ENCODE data around the gene CAPN1. TPM values are rescaled to one million over a fixed set of nuclear protein-coding genes. Genes with fewer than 3 reads are reported as not detected.
"Not testable (repeated sequence)": the region's sequence is repeated elsewhere in the genome, so short reads cannot be mapped to it uniquely, and the experiment has no call there.

CAPN1 gene
- total RNA-seq, 2 experiments from 2014 or later: 137 to 174 TPM

- no peaks in the 10 kb centered on the region for H3K9me3 Mint-ChIP-seq (ENCODE audit: low read depth)
- no peak for ATAC-seq
Observed at GRCh38 chr11:65219930-65220213, 38.1 kb downstream of the CAPN1 start.

GRCh38 chr11:65221026-65221425, 39.3 kb downstream of the CAPN1 start:
- H3K4me3 Mint-ChIP-seq: no peak overlapping the region
- CTCF ChIA-PET: interaction anchor here (2.5 kb wide), 1 partner anchor 94 kb away, joined by 6 read pairs; the partner anchor contains the start of gene CDC42EP2
- no peak for DNase-seq
- peaks cover 32% of the 10 kb centered on the region for H3K4me1 Mint-ChIP-seq
- H3K36me3 Mint-ChIP-seq: no peaks in the 10 kb centered on the region
- H3K9me3 Mint-ChIP-seq (ENCODE audit: low read depth): no peaks in the 10 kb centered on the region
- ATAC-seq: no peak
- peaks cover 6% of the 10 kb centered on the region for H3K27me3 Mint-ChIP-seq
- H3K27ac Mint-ChIP-seq: no peak overlapping the region

More at GRCh38 chr11:65219930-65220213, 38.1 kb downstream of the CAPN1 start:
- peaks cover 31% of the 10 kb centered on the region for H3K4me1 Mint-ChIP-seq
- no peak overlapping the region for H3K4me3 Mint-ChIP-seq
- CTCF ChIA-PET: interaction anchor here (2.5 kb wide), 1 partner anchor 110 kb away, joined by 9 read pairs; no protein-coding TSS in a partner anchor
- H3K27me3 Mint-ChIP-seq: no peaks in the 10 kb centered on the region
- DNase-seq: no peak
- H3K36me3 Mint-ChIP-seq: no peaks in the 10 kb centered on the region
- H3K27ac Mint-ChIP-seq: no peak overlapping the region

- CTCF ChIA-PET: interaction anchor here (1.6 to 8.0 kb wide), 4 partner anchors 19 to 108 kb away, joined by 4 to 69 read pairs (median 6); partner anchors contain the start of genes CDC42EP2, DPF2 and POLA2
- Mint-ChIP-seq H3K36me3 (peaks cover 1% of the 10 kb centered on the region), H3K27ac (no peak overlapping the region), H3K4me1 (peaks cover 33% of the 10 kb centered on the region), H3K9me3 (ENCODE audit: low read depth) (no peaks in the 10 kb centered on the region), H3K4me3 (no peak overlapping the region), H3K27me3 (peaks cover 17% of the 10 kb centered on the region)
- DNase-seq: no peak
- ATAC-seq: no peak
Observed at GRCh38 chr11:65223011-65223410, 41.3 kb downstream of the CAPN1 start.

- no peaks in the 10 kb centered on the region for H3K9me3 Mint-ChIP-seq (ENCODE audit: low read depth)
- ATAC-seq: no peak
- peaks cover 24% of the 10 kb centered on the region for H3K4me1 Mint-ChIP-seq
- H3K36me3 Mint-ChIP-seq: peaks cover 1% of the 10 kb centered on the region
- CTCF ChIA-PET: interaction anchor here (0.6 to 8.0 kb wide), 24 partner anchors 9 to 204 kb away, joined by 3 to 77 read pairs (median 4); partner anchors contain the start of genes CDC42EP2, DPF2, POLA2 and ZNHIT2
- H3K27me3 Mint-ChIP-seq: peaks cover 17% of the 10 kb centered on the region
- no peak for DNase-seq
- H3K4me3 Mint-ChIP-seq: no peak overlapping the region
- H3K27ac Mint-ChIP-seq: no peak overlapping the region
Observed at GRCh38 chr11:65224930-65225278, 43.2 kb downstream of the CAPN1 start.

- Mint-ChIP-seq H3K27ac (no peak overlapping the region), H3K36me3 (peaks cover 1% of the 10 kb centered on the region)
- peak; percentile 90 for ATAC-seq
Observed at GRCh38 chr11:65225279-65226102, 43.8 kb downstream of the CAPN1 start.

GRCh38 chr11:65226103-65226442, 44.3 kb downstream of the CAPN1 start:
- DNase-seq: no peak
- ATAC-seq: no peak
- CTCF ChIA-PET: interaction anchor here (0.8 to 8.0 kb wide), 23 partner anchors 8 to 205 kb away, joined by 3 to 77 read pairs (median 4); partner anchors contain the start of genes CDC42EP2, DPF2, POLA2 and ZNHIT2
- Mint-ChIP-seq H3K9me3 (ENCODE audit: low read depth) (no peaks in the 10 kb centered on the region), H3K27me3 (peaks cover 17% of the 10 kb centered on the region), H3K36me3 (peaks cover 1% of the 10 kb centered on the region), H3K4me3 (peak overlapping the region; percentile 70), H3K27ac (no peak overlapping the region), H3K4me1 (peaks cover 17% of the 10 kb centered on the region)

More at GRCh38 chr11:65225279-65226102, 43.8 kb downstream of the CAPN1 start:
- H3K27me3 Mint-ChIP-seq: peaks cover 17% of the 10 kb centered on the region
- DNase-seq: peak; percentile 72
- H3K9me3 Mint-ChIP-seq (ENCODE audit: low read depth): no peaks in the 10 kb centered on the region
- CTCF ChIA-PET: interaction anchor here (0.6 to 8.0 kb wide), 27 partner anchors 8 to 204 kb away, joined by 3 to 77 read pairs (median 3); partner anchors contain the start of genes CDC42EP2, DPF2, POLA2 and ZNHIT2
- peaks cover 19% of the 10 kb centered on the region for H3K4me1 Mint-ChIP-seq
- peak overlapping the region; percentile 70 for H3K4me3 Mint-ChIP-seq

GRCh38 chr11:65227879-65228278, 46.2 kb downstream of the CAPN1 start:
- Mint-ChIP-seq H3K4me3 (no peak overlapping the region), H3K27ac (no peak overlapping the region), H3K27me3 (peaks cover 17% of the 10 kb centered on the region), H3K9me3 (ENCODE audit: low read depth) (no peaks in the 10 kb centered on the region), H3K36me3 (peaks cover 1% of the 10 kb centered on the region), H3K4me1 (peaks cover 12% of the 10 kb centered on the region)
- CTCF ChIA-PET: interaction anchor here (1.1 to 8.0 kb wide), 5 partner anchors 22 to 103 kb away, joined by 3 to 77 read pairs (median 46); partner anchors contain the start of genes CDC42EP2 and DPF2
- ATAC-seq (no peak), DNase-seq (no peak)

- H3K27me3 Mint-ChIP-seq: no peaks in the 10 kb centered on the region
- no peaks in the 10 kb centered on the region for H3K36me3 Mint-ChIP-seq
- CTCF ChIA-PET: no interaction called here
- H3K9me3 Mint-ChIP-seq (ENCODE audit: low read depth): no peaks in the 10 kb centered on the region
- H3K27ac Mint-ChIP-seq: no peak overlapping the region
- H3K4me3 Mint-ChIP-seq: no peak overlapping the region
- ATAC-seq (no peak), DNase-seq (no peak)
- H3K4me1 Mint-ChIP-seq: no peaks in the 10 kb centered on the region
Observed at GRCh38 chr11:65236194-65237059, 54.7 kb downstream of the CAPN1 start.

GRCh38 chr11:65238302-65238701, 56.6 kb downstream of the CAPN1 start:
- CTCF ChIA-PET; H3K4me1 Mint-ChIP-seq; H3K27me3 Mint-ChIP-seq; DNase-seq; H3K4me3 Mint-ChIP-seq; H3K36me3 Mint-ChIP-seq; H3K9me3 Mint-ChIP-seq (ENCODE audit: low read depth); H3K27ac Mint-ChIP-seq: not testable (repeated sequence)
- peak; percentile 66 for ATAC-seq

- H3K9me3 Mint-ChIP-seq (ENCODE audit: low read depth): peaks cover 3% of the 10 kb centered on the region
- ATAC-seq: no peak
- DNase-seq: no peak
- CTCF ChIA-PET: interaction anchor here (2.1 kb wide), 1 partner anchor 16 kb away, joined by 6 read pairs; no protein-coding TSS in a partner anchor
- peaks cover 5% of the 10 kb centered on the region for H3K36me3 Mint-ChIP-seq
- no peak overlapping the region for H3K27ac Mint-ChIP-seq
- no peaks in the 10 kb centered on the region for H3K4me1 Mint-ChIP-seq
- no peaks in the 10 kb centered on the region for H3K27me3 Mint-ChIP-seq
- no peak overlapping the region for H3K4me3 Mint-ChIP-seq
Observed at GRCh38 chr11:65241134-65241533, 59.4 kb downstream of the CAPN1 start.

GRCh38 chr11:65241692-65242091, 60.0 kb downstream of the CAPN1 start:
- ATAC-seq (no peak), DNase-seq (no peak)
- H3K36me3 Mint-ChIP-seq: peaks cover 5% of the 10 kb centered on the region
- CTCF ChIA-PET: interaction anchor here (2.1 kb wide), 1 partner anchor 16 kb away, joined by 6 read pairs; no protein-coding TSS in a partner anchor
- no peak overlapping the region for H3K27ac Mint-ChIP-seq
- H3K4me3 Mint-ChIP-seq: no peak overlapping the region
- peaks cover 3% of the 10 kb centered on the region for H3K9me3 Mint-ChIP-seq (ENCODE audit: low read depth)
- no peaks in the 10 kb centered on the region for H3K27me3 Mint-ChIP-seq
- H3K4me1 Mint-ChIP-seq: no peaks in the 10 kb centered on the region

- Mint-ChIP-seq H3K4me1 (no peaks in the 10 kb centered on the region), H3K27me3 (no peaks in the 10 kb centered on the region), H3K36me3 (peaks cover 5% of the 10 kb centered on the region), H3K4me3 (no peak overlapping the region), H3K27ac (no peak overlapping the region), H3K9me3 (ENCODE audit: low read depth) (peaks cover 3% of the 10 kb centered on the region)
- CTCF ChIA-PET: no interaction called here
- DNase-seq: no peak
- ATAC-seq: no peak
Observed at GRCh38 chr11:65242389-65242788, 60.7 kb downstream of the CAPN1 start.

GRCh38 chr11:65243797-65244196, 62.1 kb downstream of the CAPN1 start:
- H3K27ac Mint-ChIP-seq: no peak overlapping the region
- CTCF ChIA-PET: interaction anchor here (1.1 to 1.4 kb wide), 2 partner anchors 19 to 30 kb away, joined by 3 to 5 read pairs; no protein-coding TSS in a partner anchor
- H3K9me3 Mint-ChIP-seq (ENCODE audit: low read depth): peaks cover 3% of the 10 kb centered on the region
- ATAC-seq: no peak
- H3K36me3 Mint-ChIP-seq: peaks cover 5% of the 10 kb centered on the region
- no peak for DNase-seq
- no peaks in the 10 kb centered on the region for H3K4me1 Mint-ChIP-seq
- no peaks in the 10 kb centered on the region for H3K27me3 Mint-ChIP-seq
- H3K4me3 Mint-ChIP-seq: no peak overlapping the region
